ENCODE measurements around the gene DSTYK. TPM values are rescaled to one million over a fixed set of nuclear protein-coding genes. Genes with fewer than 3 reads are reported as not detected.
"Not testable (repeated sequence)": the region's sequence is repeated elsewhere in the genome, so short reads cannot be mapped to it uniquely, and the experiment has no call there.

Gene DSTYK
- polyA plus RNA-seq, 3 donors, result 19.8 to 21.0 (median 20.9) TPM

DNA sequence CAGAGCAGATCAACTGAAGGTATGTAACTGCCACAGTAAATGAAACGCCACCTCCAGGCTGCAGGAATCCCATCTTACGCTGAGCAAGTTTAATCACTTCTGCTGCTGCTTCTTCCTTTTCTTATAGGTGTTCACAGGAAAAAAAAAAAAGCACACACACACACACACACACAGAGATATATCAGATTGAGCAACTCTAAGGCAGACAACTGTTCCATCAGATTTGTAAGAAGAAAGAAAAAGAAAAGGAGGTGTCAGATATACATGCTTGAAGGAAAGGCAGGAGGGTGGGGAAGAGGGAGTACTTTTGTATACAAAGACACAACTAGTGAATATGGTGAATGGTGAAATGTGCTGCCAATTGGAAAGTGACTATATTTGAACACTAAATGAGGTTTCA is 28.6 kb downstream of the DSTYK start:
- DNase-seq (ENCODE audit: low read depth in 3 of 3, low spot score in 2 of 3), result no peak

DNA sequence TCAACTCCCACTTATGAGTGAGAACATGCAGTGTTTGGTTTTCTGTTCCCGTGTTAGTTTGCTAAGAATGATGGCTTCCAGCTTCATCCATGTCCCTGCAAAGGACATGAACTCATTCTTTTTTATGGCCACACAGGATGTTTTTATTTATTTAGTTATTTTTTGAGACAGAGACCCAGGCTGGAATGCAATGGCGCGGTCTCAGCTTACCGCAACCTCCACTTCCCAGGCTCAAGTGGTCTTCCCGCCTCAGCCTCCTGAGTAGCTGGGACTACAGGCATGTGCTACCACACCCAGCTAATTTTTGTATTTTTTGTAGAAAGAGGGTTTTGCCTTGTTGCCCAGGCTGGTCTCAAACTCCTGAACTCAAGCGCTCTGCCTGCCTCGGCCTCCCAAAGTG is 31.2 kb downstream of the DSTYK start:
- not testable (repeated sequence) for DNase-seq (ENCODE audit: low read depth in 3 of 3, low spot score in 2 of 3)

DNA sequence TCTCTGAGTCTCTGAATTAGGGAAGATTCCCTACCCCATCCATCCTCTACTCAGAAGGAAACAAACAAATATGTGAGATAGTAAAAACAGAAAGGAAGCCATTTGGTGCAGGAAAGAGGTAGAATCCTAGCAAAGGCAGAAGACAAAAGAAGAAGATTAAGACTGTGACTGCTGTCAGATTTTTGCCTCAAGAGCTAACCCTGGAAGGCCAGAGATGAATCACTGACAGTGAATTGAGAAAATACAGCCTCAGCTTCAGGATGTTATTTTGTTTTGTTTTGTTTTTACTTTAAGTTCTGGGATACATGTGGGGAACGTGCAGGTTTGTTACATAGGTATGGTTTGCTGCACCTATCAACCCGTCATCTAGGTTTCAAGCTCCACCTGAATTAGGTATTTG is 31.7 kb downstream of the DSTYK start:
- no peak for DNase-seq (ENCODE audit: low read depth in 3 of 3, low spot score in 2 of 3)

DNA sequence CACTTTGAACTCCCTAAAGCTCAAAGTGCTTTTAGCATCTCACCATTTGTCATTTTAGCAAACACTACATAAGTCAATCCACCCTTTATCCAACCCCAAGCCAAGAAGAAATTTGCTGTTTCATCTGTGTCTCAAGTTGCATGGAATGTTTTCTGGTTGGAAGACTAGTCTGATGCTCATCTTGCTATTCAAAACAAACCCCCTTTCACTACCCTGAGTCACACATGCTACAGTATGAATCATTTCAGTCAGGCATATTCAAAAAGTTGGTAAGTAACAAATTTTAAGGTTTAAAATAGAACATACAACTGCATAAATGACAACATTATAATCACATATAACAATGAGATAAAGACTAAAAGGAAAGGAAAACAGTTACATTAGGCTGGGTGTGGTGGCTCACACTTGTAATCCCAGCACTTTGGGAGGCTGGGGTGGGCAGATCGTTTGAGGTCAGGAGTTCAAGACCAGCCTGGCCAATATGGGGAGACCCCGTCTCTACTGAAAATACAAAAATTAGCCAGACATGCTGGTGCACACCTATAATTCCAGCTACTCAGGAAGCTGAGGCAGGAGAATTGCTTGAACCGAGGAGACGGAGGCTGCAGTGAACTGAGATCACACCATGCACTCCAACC is 38.7 kb downstream of the DSTYK start:
- DNase-seq (ENCODE audit: low read depth in 3 of 3, low spot score in 2 of 3), result no peak

DNA sequence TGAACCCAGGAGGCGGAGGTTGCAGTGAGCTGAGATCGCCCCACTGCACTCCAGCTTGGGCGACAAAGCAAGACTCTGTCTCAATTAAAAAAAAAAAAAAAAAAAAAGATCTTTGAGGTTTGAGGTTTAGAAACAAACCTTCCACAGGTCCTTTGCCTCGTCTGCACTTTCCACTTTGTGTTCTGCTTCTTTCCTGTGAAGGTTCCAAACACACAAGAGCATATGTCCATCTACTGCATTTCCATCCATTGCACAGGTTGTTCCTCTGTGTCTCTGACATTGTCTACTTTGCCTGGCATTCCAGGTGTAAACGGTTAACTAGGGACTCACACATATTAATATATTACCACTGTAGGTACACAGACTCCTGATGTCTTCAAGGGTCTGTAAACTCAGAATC is 40.1 kb downstream of the DSTYK start:
- DNase-seq (ENCODE audit: low read depth in 3 of 3, low spot score in 2 of 3), result no peak

DNA sequence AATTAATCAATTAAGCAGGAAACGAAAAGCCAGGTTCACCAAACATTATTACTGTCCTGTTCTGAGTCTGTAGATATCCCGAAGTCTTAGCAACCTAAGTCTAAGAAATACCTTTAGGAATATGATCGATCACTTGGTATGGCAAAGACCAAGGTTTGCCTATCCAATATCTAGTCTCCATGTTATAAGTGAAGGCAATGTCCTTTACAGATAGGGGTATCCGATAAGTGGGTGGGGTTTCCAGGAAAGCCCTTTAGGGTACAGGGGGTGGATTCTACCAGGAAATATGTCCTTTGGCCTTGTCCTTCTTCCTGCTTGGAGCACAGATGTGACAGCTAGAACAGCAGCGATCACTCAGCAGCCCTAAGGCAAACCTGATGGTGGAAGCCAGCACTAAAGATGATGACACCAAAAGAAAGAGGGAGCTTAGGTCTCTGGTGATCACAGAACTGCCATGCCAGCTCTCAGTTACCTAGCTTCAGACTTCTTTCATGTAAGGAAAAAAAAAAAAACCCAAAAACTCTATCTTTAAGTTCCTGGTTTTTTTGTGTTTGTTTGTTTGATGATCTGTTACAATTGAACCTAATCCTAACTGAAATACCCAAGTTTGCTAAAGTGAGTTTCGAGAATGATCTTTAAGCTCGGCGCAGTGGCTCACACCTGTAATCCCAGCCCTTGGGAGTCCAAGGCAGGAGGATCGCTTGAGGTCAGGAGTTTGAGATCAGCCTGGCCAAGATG is 40.8 kb downstream of the DSTYK start:
- no peak for DNase-seq (ENCODE audit: low read depth in 3 of 3, low spot score in 2 of 3)

DNA sequence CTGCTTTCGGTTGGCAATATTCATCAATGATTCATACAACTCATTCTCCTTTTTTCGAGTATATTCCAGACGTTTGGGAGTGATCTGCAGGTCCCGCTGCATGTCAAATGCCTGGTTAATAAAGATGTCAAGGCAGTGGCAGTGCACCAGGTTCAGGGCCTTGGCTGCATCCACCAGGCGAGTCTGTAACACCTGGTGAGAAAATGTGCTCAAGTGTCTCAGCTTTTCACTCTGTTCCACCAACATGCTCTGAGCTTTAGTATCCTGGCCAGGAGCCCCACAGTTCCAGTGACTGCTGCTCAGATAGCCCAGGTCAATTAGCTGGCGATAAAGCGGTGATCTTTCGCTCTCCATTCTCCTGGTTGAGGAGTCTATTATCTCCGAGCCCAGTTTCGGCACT is 42.3 kb downstream of the DSTYK start:
- no peak for DNase-seq (ENCODE audit: low read depth in 3 of 3, low spot score in 2 of 3)

DNA sequence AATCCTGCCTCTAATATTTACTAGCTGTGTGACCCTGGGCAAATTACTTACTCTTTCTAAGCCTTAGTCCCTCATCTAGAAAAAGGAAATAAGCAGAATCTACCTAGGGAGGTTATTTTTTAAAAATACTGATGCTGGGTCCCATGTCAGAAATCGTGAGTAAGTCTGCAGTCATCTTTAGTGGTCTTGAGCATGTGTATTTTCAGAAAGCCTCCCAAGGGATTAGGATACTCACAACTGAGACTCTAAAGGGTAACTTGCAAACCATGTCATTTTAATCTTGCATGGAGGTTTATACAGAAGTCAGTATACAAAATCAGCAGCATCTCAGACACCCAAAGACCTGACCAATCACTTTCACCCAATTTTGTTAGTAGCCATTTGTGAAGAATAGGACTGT is 43.2 kb downstream of the DSTYK start:
- DNase-seq (ENCODE audit: low read depth in 3 of 3, low spot score in 2 of 3), result no peak

GRCh38 chr1:205162301-205162700 is 49.2 kb downstream of the DSTYK start:
- no peak for DNase-seq (ENCODE audit: low read depth in 3 of 3, low spot score in 2 of 3)

DNA sequence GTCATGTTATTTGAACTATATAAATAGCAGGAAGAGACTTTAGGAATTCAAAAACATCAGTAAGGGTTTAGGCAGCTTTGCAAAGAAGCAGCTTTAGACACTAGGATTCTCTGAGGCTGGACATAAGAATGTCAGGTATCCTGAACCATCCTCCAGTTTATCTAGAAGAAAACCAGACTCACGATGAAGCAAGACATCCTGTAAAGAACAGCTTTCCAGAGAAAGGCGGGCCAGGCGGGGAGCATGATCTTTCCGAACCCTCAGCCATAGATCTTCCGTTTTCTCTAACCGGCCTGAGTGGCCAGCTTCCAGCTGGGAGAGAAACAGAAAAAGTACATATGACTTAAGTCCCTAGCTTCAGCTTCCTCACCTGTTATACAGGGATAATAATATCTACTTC is 50.4 kb downstream of the DSTYK start:
- no peak for DNase-seq (ENCODE audit: low read depth in 3 of 3, low spot score in 2 of 3)

GRCh38 chr1:205158048-205158616 is 53.4 kb downstream of the DSTYK start:
- DNase-seq (ENCODE audit: low read depth in 3 of 3, low spot score in 2 of 3), result no peak

GRCh38 chr1:205155665-205156377 is 55.7 kb downstream of the DSTYK start:
- not testable (repeated sequence) for DNase-seq (ENCODE audit: low read depth in 3 of 3, low spot score in 2 of 3)

GRCh38 chr1:205152505-205152904 is 59.0 kb downstream of the DSTYK start:
- no peak for DNase-seq (ENCODE audit: low read depth in 3 of 3, low spot score in 2 of 3)

DNA sequence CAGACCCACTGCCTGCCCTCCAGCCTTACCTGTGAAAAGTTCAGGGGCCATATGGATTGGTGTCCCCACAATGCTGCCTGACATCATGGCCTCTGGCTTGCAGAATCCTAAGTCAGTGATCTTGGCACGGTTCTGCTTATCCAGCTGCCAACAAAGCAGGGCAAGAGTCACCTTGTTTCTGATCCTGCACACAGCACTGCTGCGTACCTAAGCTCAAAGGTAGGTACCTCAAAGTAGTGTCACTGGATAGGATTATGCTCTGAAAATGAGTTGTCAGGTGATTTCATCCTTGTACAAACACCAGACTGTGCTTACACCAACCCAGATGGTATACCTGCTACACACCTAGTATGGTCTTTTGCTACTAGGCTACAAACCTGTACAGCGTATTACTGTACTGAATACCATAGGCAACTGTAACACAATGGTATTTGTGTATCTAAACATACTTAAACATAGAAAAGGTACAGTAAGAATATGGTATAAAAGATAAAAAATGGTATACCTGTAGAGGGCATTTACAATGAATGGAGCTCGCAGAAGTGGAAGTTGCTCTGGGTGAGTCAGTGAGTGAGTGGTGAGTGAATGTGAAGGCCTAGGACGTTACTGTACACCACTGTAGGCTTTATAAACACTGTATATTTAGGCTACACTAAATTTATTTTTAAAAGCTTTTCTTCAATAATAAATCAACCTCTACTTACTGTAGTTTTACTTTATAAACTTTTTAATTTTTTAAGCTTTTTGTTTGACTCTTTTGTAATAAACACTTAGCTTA is 60.7 kb downstream of the DSTYK start:
- no peak for DNase-seq (ENCODE audit: low read depth in 3 of 3, low spot score in 2 of 3)

GRCh38 chr1:205147191-205147835 is 64.2 kb downstream of the DSTYK start:
- no peak for DNase-seq (ENCODE audit: low read depth in 3 of 3, low spot score in 2 of 3)

GRCh38 chr1:205144751-205145150 is 66.8 kb downstream of the DSTYK start:
- DNase-seq (ENCODE audit: low read depth in 3 of 3, low spot score in 2 of 3), result no peak

DNA sequence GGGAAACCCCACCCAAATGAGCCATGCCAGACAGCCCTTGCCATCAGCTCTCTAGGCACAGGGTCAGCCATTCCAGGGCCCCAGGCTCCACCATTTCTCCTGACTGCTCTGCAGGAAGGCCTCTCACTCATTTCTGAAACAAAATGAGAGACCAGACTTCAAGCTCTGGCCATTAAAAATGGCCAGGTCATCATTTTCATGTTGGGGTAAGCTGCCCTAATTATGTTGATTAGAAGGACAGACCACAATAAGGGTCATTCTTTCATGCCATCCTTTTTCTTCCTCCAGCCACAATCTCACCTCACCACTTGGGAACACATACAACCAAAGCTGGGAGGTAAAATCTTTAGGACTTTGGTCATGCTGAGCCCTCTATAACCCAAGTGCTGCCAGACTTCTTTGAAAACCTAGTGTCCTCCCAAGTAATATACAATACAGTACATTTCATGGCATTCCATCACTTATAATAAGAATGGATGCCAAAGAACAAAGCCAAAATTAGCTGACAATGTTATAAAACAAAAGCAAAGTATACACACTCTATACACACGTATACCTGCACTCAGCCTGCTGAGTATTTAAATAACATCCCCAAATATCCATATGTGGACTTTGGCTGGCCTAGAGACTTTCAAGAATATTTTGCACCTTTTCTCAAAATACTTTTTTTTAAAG is 67.3 kb downstream of the DSTYK start:
- no peak for DNase-seq (ENCODE audit: low read depth in 3 of 3, low spot score in 2 of 3)

GRCh38 chr1:205142102-205142469 is 69.4 kb downstream of the DSTYK start:
- DNase-seq (ENCODE audit: low read depth in 3 of 3, low spot score in 2 of 3), result no peak

- DNase-seq (ENCODE audit: low read depth in 3 of 3, low spot score in 2 of 3), result peak; percentile 64 to 75 (median 64)
Measured at GRCh38 chr1:205141236-205142101, 70.0 kb downstream of the DSTYK start.

Measured in right renal cortex interstitium (tissue), 3 donors.